ENCODE measurements around the gene UBE2I. TPM values are rescaled to one million over a fixed set of nuclear protein-coding genes. Genes with fewer than 3 reads are reported as not detected.
A peak's percentile ranks its signal among the peaks of the same experiment; 100 is the strongest.

The UBE2I gene
- polyA plus RNA-seq, 6 donors from 2014 or later, result 99.5 to 121 (median 114) TPM

- Mint-ChIP-seq H3K27me3 (no peaks in the 10 kb centered on the region), H3K4me1 (peaks cover 0 to 4% (median 0%) of the 10 kb centered on the region in 3 donors), H3K36me3 (no peaks in the 10 kb centered on the region), H3K9me3 (no peaks in the 10 kb centered on the region), H3K4me3 (peak overlapping the region in 3 of 8 donors; percentile 42 to 70 (median 61)), H3K27ac (peak overlapping the region in 2 of 6 donors; percentile 25 to 91)
- DNase-seq (no peak), ATAC-seq (ENCODE audit: low read depth in 2 of 2) (no peak)
Observed at GRCh38 chr16:1366060-1366711, 56.8 kb downstream of the UBE2I start.

GRCh38 chr16:1366712-1367299 lies 57.4 kb downstream of the UBE2I start:
- peaks cover 0 to 4% (median 0%) of the 10 kb centered on the region in 3 donors for H3K4me1 Mint-ChIP-seq
- ATAC-seq (ENCODE audit: low read depth in 2 of 2) (no peak), DNase-seq (no peak)
- H3K27me3 Mint-ChIP-seq, result no peaks in the 10 kb centered on the region
- H3K36me3 Mint-ChIP-seq, result no peaks in the 10 kb centered on the region
- H3K4me3 Mint-ChIP-seq, result peak overlapping the region in 1 of 8 donors; percentile 42
- no peaks in the 10 kb centered on the region for H3K9me3 Mint-ChIP-seq
- H3K27ac Mint-ChIP-seq, result peak overlapping the region in 1 of 6 donors; percentile 91

- no peak for ATAC-seq (ENCODE audit: low read depth in 2 of 2)
- no peaks in the 10 kb centered on the region for H3K36me3 Mint-ChIP-seq
- H3K27me3 Mint-ChIP-seq, result no peaks in the 10 kb centered on the region
- DNase-seq, result no peak
- H3K4me1 Mint-ChIP-seq, result peaks cover 0 to 4% (median 0%) of the 10 kb centered on the region in 3 donors
- no peak overlapping the region for H3K27ac Mint-ChIP-seq
- H3K4me3 Mint-ChIP-seq, result no peak overlapping the region
- H3K9me3 Mint-ChIP-seq, result no peaks in the 10 kb centered on the region
Observed at GRCh38 chr16:1367486-1368174, 58.2 kb downstream of the UBE2I start.

GRCh38 chr16:1371054-1371978 lies 61.9 kb downstream of the UBE2I start:
- H3K9me3 Mint-ChIP-seq, result no peaks in the 10 kb centered on the region
- no peaks in the 10 kb centered on the region for H3K36me3 Mint-ChIP-seq
- H3K4me1 Mint-ChIP-seq, result peaks cover 0 to 2% (median under 1%) of the 10 kb centered on the region in 3 donors
- H3K27ac Mint-ChIP-seq, result peak overlapping the region in 1 of 6 donors; percentile 69
- no peaks in the 10 kb centered on the region for H3K27me3 Mint-ChIP-seq
- ATAC-seq (ENCODE audit: low read depth in 2 of 2) (no peak), DNase-seq (no peak)
- H3K4me3 Mint-ChIP-seq, result peak overlapping the region in 1 of 8 donors; percentile 9

- Mint-ChIP-seq H3K27ac (no peak overlapping the region), H3K27me3 (no peaks in the 10 kb centered on the region), H3K4me1 (peaks cover 0 to 4% (median 4%) of the 10 kb centered on the region in 3 donors), H3K4me3 (no peak overlapping the region), H3K36me3 (no peaks in the 10 kb centered on the region), H3K9me3 (no peaks in the 10 kb centered on the region)
- ATAC-seq (ENCODE audit: low read depth in 2 of 2), result no peak
- no peak for DNase-seq
Observed at GRCh38 chr16:1372292-1372950, 63.0 kb downstream of the UBE2I start.

- DNase-seq, result no peak
- no peak overlapping the region for H3K4me3 Mint-ChIP-seq
- no peaks in the 10 kb centered on the region for H3K27me3 Mint-ChIP-seq
- H3K9me3 Mint-ChIP-seq, result no peaks in the 10 kb centered on the region
- peaks cover 10 to 20% (median 16%) of the 10 kb centered on the region in 3 donors for H3K4me1 Mint-ChIP-seq
- ATAC-seq (ENCODE audit: low read depth in 2 of 2), result no peak
- H3K27ac Mint-ChIP-seq, result no peak overlapping the region
- no peaks in the 10 kb centered on the region for H3K36me3 Mint-ChIP-seq
Observed at GRCh38 chr16:1374418-1375297, 65.2 kb downstream of the UBE2I start.

GRCh38 chr16:1375298-1375640 lies 65.8 kb downstream of the UBE2I start:
- H3K27ac Mint-ChIP-seq, result peak overlapping the region in 1 of 6 donors; percentile 34
- H3K36me3 Mint-ChIP-seq, result no peaks in the 10 kb centered on the region

GRCh38 chr16:1375741-1376410 lies 66.4 kb downstream of the UBE2I start:
- ATAC-seq (ENCODE audit: low read depth in 2 of 2) (no peak), DNase-seq (no peak)
- H3K4me1 Mint-ChIP-seq, result peaks cover 16 to 27% (median 21%) of the 10 kb centered on the region in 3 donors
- H3K27me3 Mint-ChIP-seq, result no peaks in the 10 kb centered on the region
- peak overlapping the region in 2 of 6 donors; percentile 14 to 34 for H3K27ac Mint-ChIP-seq
- no peaks in the 10 kb centered on the region for H3K9me3 Mint-ChIP-seq
- H3K36me3 Mint-ChIP-seq, result no peaks in the 10 kb centered on the region
- no peak overlapping the region for H3K4me3 Mint-ChIP-seq

More at GRCh38 chr16:1375298-1375640, 65.8 kb downstream of the UBE2I start:
- ATAC-seq (ENCODE audit: low read depth in 2 of 2), result no peak
- H3K27me3 Mint-ChIP-seq, result no peaks in the 10 kb centered on the region
- no peak overlapping the region for H3K4me3 Mint-ChIP-seq
- H3K4me1 Mint-ChIP-seq, result peaks cover 14 to 25% (median 21%) of the 10 kb centered on the region in 3 donors
- no peak for DNase-seq
- no peaks in the 10 kb centered on the region for H3K9me3 Mint-ChIP-seq

Other genes with a start within 250 kb of the UBE2I start
- not detected for gene SSTR5, start 236.9 kb upstream of the UBE2I start, polyA plus RNA-seq (ENCODE audit: low read depth in 6 of 6)
- not detected for gene C1QTNF8, start 213.4 kb upstream of the UBE2I start, polyA plus RNA-seq (ENCODE audit: low read depth in 6 of 6)
- gene CACNA1H, start 156.5 kb upstream of the UBE2I start, polyA plus RNA-seq (ENCODE audit: low read depth in 6 of 6), result not detected
- not detected for gene TPSG1, start 84.4 kb upstream of the UBE2I start, polyA plus RNA-seq (ENCODE audit: low read depth in 6 of 6)
- gene TPSB2, start 79.5 kb upstream of the UBE2I start, polyA plus RNA-seq (ENCODE audit: low read depth in 6 of 6), result not detected
- not detected for gene TPSAB1, start 68.9 kb upstream of the UBE2I start, polyA plus RNA-seq (ENCODE audit: low read depth in 6 of 6)
- gene TPSD1, start 53.6 kb upstream of the UBE2I start, polyA plus RNA-seq (ENCODE audit: low read depth in 6 of 6), result not detected
- 1 to 10 TPM in 1 of 6 donors, under 1 TPM in 4, not detected in 1; 0.20 to 1.3 (median 0.67) TPM for gene BAIAP3, start 24.0 kb downstream of the UBE2I start, polyA plus RNA-seq (ENCODE audit: low read depth in 6 of 6)
- 100 to 1,000 TPM in 3 of 6 donors, 10 to 100 TPM in 3; 87.9 to 103 (median 99.1) TPM for gene TSR3, start 42.2 kb downstream of the UBE2I start, polyA plus RNA-seq (ENCODE audit: low read depth in 6 of 6)
- 10 to 100 TPM; 39.7 to 52.1 (median 44.6) TPM for gene GNPTG, start 42.3 kb downstream of the UBE2I start, polyA plus RNA-seq (ENCODE audit: low read depth in 6 of 6)
- 10 to 100 TPM in 1 of 6 donors, 1 to 10 TPM in 5; 7.2 to 25.7 (median 9.2) TPM for gene UNKL, start 105.1 kb downstream of the UBE2I start, polyA plus RNA-seq (ENCODE audit: low read depth in 6 of 6)
- 10 to 100 TPM; 39.8 to 65.5 (median 46.2) TPM for gene UQCC4, start 111.1 kb downstream of the UBE2I start, polyA plus RNA-seq (ENCODE audit: low read depth in 6 of 6)
- not detected for gene PERCC1, start 121.4 kb downstream of the UBE2I start, polyA plus RNA-seq (ENCODE audit: low read depth in 6 of 6)
- gene CCDC154, start 134.9 kb downstream of the UBE2I start, polyA plus RNA-seq (ENCODE audit: low read depth in 6 of 6), result under 1 TPM in 2 of 6 donors, not detected in 4; 0.16 to 0.26 TPM
- 10 to 100 TPM; 48.6 to 92.2 (median 61.4) TPM for gene CLCN7, start 165.4 kb downstream of the UBE2I start, polyA plus RNA-seq (ENCODE audit: low read depth in 6 of 6)
- gene PTX4, start 179.3 kb downstream of the UBE2I start, polyA plus RNA-seq (ENCODE audit: low read depth in 6 of 6), result not detected
- gene TELO2, start 183.7 kb downstream of the UBE2I start, polyA plus RNA-seq (ENCODE audit: low read depth in 6 of 6), result 10 to 100 TPM; 17.3 to 37.1 (median 26.3) TPM
- gene TMEM204, start 224.0 kb downstream of the UBE2I start, polyA plus RNA-seq (ENCODE audit: low read depth in 6 of 6), result 10 to 100 TPM in 2 of 6 donors, 1 to 10 TPM in 4; 5.2 to 23.9 (median 6.6) TPM

Measured in naive B cell (primary cell).